ENCODE data around the gene ZNF800.

Gene ZNF800

DNA sequence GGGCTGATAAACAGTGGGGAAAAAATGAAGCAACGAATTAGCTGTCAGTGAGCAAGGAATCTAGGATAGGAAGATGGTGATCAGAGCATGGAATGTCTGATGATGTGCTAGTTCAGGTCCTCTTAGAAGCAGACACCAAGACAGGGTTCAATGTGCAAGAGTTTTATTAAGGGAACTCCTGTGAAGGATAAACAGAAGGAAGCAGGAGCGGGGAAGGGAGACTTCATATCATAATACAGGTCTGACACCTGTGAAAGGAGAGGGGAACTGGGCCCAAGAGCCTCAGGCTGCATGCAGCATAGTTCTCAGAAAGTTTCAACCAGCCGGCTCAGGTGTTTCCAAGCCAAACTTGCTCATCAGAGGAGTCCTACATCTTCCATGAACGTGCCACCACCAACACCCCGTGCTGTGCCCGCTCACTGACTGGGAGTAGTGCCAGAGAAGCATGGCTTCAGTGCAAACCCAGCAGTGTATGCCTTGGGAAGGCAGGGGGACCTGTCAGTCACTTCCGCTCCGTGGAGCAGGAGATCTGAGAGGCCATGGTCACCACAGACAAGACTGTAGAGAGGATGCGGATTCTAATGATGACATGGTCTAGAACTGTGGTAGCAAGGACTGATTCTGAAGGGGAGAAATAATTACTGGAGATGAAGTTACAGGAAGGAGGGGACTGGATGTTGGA is 45.8 kb downstream of the ZNF800 start:
- no peak for DNase-seq (ENCODE audit: low spot score)

DNA sequence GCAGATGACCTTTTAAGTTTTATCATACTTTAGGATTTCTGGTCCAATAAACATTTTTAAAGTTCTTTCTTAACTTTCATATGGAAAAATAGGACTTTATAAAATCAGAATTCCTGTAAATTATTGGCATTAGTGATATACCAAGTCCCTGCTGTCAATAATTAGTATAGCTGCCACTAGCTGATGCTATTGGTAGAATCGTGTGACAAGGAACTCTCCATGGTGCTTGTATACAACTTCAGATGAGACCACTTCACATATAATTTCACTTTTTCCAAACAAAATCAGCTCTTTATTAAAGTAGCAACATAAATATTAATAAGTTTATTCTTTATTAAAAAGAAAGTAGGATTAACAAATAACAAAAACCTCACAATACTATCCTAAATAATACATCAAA is 49.9 kb downstream of the ZNF800 start:
- DNase-seq (ENCODE audit: low spot score), result no peak

DNA sequence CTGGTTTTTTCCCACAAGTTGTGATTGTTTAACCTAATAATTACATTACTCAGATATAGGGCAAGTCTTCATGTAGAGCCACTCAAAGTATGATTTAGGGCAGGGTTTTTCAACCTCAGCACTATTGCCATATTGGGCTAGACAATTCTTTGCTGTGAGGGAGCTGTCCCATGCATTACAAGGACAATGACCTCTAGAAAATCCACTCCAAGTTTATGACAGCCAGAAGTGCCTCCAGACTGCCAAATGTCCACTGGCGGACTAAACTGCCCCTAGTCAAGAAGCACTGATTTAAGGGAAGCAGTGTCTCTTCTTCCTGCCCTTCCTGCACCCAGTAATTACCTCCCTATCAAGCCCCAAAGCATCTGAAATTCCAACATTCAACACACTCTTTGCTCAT is 54.4 kb downstream of the ZNF800 start:
- DNase-seq (ENCODE audit: low spot score), result no peak

DNA sequence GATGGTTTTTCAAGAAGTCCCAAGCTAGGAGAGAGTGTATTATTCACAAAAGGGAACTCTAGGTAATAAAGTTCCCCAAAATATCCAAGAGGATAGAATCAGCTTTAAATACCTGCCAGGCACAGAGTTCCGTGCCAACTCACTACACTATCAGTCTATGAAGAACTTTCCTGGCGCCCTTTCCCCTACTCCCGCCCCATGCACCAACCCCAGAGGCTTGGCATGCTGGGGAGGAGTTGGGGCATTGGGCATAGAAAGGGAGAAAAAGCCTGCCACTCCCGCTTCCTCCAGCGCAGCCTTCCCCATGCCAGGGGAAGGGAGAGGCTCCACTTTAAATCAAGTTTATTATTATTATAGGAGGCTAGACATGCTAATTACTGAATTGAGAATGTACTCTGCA is 54.9 kb downstream of the ZNF800 start:
- DNase-seq (ENCODE audit: low spot score), result no peak

DNA sequence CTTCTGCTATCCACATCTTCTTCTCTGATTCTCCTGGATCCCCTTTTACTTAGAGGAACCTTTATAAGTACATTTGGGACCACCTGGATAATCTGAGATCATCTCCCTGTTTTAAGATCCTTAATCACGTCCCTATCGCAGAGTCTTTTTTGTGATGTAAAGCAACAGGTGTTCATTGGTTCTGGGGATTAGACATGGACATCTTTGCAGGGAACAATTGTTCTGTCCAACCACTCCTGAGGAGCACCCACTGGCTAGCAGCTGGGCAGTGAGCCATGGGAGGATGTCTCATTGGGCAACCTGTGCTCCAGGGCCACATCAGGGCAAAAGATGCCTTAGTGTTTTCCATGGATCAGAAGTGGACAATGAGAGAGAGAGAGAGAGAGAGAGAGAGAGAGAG is 56.0 kb downstream of the ZNF800 start:
- DNase-seq (ENCODE audit: low spot score), result no peak

DNA sequence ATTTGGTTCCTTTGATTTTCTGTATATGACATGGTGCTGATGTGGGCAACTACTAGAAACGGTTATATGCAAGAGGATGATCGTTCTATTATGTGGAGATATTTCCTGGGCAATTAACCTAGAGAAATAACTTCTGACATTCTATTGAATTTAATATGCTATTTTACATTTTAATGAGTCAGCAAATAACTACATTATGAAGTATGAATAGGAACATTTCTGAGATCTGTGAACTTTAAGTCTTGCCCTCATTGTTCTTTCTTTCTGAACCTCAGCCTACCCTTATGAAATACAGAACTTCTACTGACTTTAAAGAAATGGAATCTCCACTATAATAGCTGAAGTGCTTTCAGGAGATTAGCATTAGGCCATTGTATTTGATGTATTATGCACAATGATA is 59.6 kb downstream of the ZNF800 start:
- no peak for DNase-seq (ENCODE audit: low spot score)

DNA sequence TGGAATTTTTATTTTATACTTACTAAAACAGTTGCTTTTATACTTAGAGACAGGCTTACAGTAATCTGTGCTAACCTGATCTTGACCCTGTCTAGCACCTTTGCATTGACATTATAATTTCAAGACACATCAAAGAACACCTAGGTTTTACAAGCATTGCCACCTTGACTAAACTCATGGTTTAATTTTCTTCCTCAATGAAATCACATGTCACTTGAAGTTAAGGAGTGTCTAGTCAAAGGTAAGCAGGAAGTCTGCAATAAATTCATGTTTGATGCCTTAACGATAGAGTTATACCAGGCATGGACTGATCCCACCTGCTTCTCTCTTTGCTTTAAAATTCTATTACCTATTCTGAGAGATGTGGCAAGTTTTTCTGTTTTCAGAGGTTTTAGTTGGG is 62.4 kb downstream of the ZNF800 start:
- no peak for DNase-seq (ENCODE audit: low spot score)

DNA sequence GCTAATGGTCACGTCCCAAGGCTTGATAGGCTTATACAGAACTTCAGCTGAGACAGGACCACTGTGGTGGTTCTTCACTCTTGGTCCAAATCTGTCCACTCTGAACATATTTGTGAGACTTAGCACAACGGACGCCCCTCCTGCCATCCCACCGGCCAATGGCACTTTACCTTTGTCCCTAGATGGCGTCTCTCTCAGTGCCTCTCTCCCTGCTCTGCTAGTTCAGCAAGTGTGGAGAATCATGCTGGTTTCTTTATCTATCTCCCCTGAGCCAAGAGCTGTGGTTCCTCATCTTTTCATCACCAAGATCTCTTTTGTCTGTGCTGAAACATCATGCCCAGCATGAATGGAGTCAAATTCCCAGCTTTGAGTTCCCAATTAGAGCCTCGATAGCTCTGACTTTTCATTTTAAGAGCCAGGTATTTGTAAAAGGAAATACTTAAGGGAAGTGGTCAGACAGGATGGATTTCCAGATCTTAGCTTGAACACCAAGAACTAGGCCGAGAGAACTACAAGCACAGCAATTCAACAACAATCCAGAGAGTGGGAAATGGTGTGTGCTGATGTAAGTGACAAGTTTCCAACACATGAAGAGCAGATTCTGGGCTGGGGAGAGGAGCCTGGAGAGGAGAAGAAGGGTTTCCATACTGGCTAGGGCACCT is 69.5 kb downstream of the ZNF800 start:
- no peak for DNase-seq (ENCODE audit: low spot score)

DNA sequence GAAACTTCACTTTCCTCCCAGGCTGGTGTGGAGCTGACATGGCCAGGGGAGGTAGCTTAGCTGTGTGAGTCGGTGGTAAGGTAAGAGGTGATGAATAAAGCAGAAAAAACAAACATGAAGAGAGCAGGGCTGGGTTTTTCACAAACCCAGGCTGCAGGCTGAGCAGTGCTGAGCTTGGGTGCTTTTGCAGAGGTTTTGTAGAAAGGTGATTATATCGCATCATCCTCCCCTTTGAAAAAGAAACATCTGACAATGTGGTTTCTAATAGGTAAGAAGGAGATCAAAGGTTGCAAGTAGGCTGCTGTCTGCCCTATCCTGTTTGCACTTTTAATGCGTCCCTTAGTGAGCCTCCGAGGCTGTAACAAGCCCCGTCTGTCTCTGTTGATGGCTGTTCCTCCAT is 70.2 kb downstream of the ZNF800 start:
- no peak for DNase-seq (ENCODE audit: low spot score)

DNA sequence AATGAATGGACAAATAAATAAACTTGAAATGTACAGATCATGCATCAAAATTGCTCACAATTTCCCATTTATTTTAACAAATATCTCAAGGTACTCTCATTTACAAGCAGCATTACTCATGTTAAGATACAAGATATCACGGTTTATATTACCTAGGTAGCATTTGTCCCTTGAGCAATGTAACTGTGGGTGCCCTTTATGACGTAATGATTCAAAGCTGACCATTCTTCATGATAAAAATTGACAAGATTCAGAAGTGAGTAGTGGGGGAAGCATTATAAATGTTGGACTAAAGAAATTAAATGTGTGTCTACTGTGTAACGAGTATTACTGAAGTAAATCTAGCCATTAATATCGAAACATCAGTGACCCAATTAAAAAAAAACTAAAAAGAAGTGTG is 71.5 kb downstream of the ZNF800 start:
- DNase-seq (ENCODE audit: low spot score), result no peak
